GM21423 (cell line): ENCODE measurements around the gene AHI1.

Experiments used
- ATAC-seq: cut with Tn5 transposase; IDR thresholded peaks from one replicate; pipeline ENCODE4 v1.9.1; 2021; ENCODE audit warnings: mild to moderate bottlenecking, moderate library complexity; ENCODE audit not compliant: unreplicated experiment

AHI1 gene

DNA sequence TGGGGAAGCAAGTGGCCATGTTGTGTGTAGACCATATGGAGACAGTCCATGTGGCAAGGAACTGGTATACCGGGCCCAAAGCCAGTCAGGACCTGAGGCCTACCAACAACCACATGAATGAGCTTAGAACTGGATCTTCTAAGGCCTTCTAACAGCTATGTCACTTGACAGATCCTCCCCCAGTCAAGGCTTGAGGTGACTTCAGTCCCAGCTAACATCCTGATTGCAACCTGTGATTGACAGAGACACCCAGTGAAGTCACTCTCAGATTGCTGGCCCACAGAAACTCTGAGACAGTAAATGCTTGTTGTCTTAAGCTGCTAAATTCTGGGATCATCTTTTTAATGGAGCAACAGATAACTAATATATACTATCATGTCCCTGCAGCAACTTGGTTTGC is 32.9 kb downstream of the AHI1 start:
- peak; percentile 68 for ATAC-seq

- ATAC-seq, result no peak
Measured at GRCh38 chr6:135461208-135461607, 36.3 kb downstream of the AHI1 start.

- ATAC-seq, result no peak
Measured at GRCh38 chr6:135458051-135458450, 39.5 kb downstream of the AHI1 start.

GRCh38 chr6:135451617-135452190 is 45.8 kb downstream of the AHI1 start:
- no peak for ATAC-seq

- ATAC-seq, result no peak
Measured at GRCh38 chr6:135449246-135449645, 48.3 kb downstream of the AHI1 start.

GRCh38 chr6:135440087-135440792 is 57.3 kb downstream of the AHI1 start:
- ATAC-seq, result peak; percentile 77

DNA sequence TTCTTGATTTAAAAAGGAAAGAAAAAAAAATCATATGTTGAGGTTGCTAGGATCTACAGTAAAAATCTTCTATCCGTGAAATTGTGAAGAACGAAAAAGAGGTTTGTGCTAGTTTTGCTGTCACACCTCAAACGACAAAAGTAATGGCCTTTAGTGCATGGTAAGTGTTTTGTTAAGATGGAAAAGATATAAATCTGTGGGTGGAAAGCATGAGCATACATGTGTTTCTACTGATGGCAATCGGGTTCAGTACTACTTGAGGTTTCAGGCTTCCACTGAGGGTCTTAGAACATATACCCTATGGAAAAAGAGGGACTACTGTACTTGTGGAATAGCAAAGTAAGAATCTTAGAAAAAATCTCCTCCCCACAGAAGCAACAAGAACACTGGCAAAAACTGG is 58.0 kb downstream of the AHI1 start:
- no peak for ATAC-seq

GRCh38 chr6:135438907-135439535 is 58.5 kb downstream of the AHI1 start:
- ATAC-seq, result no peak

DNA sequence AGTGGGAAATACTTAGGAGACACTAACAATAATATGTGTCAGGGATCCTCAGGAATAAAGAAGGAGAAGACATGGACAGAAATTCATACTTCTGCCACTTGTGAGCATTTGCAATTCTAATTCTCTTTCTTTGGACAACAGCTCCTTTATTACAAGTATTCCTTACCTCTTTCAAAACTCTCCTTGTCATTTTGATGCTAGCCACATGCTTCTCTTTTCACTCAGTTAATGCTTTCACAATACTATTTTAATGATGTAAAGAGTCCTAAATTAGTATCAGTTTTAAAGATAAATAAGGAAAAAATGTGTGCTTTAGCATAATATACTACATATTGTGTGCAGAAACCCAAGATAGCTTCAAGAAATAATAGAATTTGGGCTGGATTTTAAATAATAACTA is 62.5 kb downstream of the AHI1 start:
- no peak for ATAC-seq

- peak; percentile 58 for ATAC-seq
Measured at GRCh38 chr6:135434095-135434494, 63.4 kb downstream of the AHI1 start.

DNA sequence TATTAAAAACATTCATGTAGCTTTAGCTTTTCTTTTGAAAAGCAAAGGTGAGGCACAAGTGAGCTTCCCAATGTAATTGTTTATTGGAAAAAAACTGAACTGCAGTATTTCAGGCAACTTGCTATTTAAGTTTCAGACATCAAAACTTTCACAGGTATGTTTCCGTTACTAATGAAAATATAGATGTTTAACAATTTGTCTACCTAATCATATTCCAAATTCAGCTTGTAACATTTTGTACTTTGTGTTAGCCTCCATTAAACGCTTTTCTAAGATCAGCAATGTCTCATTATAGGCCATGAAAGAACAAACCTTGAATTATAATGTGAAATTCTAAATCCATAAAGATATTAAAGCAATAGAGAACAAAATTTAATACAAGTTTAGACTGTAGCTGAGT is 69.5 kb downstream of the AHI1 start:
- ATAC-seq, result no peak

DNA sequence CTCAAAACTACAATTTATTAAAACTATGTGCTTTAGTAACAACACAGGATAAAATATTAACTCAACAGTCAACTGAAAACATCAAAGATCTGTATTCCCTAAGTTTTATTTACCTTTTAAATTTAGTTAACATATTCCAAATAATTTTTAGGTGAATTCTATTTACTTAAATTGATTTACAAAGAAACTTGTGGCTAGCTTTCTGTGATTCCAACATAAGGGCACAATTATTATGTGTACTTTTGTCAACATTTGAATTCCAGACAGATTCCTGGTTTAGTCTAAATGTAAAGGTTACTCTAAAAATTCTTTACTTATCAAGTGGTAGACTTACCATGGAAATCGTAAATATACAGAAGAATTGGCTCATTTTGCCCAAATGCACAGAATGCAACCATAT is 70.7 kb downstream of the AHI1 start:
- no peak for ATAC-seq

DNA sequence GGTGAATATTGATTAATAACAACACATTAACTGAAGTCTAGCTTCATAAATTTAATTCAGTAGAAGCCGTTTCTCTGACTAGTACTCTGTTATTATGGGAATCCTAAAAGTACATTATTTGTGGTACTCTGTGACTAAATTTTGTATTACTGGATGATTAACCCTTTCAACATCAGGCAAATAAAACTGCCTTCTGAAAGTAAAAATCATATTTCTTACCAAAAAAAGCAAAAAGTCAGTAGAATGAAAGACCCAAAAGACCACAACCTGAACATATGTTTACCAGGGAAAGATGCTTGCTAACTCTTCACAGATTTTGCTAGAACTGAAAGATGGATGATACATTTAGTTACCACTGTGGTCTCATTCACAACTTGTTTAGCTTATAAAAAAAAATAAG is 73.2 kb downstream of the AHI1 start:
- ATAC-seq, result no peak

DNA sequence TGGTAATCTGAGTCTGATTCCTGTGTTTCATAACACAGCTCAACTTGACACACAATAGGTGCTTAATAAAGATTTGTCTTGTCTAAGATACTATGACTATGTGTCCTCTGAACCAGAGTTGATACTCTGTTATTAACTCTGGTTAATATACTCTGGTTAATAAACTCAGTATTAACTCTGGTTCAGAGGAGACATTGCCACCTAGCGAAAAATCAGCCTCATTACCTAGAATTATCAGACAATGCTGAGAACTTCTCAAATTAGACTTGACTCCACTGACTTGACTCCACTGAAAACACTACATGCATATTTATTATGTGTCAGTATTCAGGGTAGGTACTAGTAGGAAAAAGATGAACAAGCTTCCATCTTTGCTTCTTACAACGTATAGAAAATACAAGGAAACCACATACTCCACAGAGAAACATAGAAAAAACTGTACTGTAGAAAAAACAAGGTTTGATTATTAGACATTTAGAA is 73.9 kb downstream of the AHI1 start:
- ATAC-seq, result peak; percentile 76

GRCh38 chr6:135419162-135419561 is 78.4 kb downstream of the AHI1 start:
- ATAC-seq, result no peak

GRCh38 chr6:135418040-135418760 is 79.3 kb downstream of the AHI1 start:
- no peak for ATAC-seq

DNA sequence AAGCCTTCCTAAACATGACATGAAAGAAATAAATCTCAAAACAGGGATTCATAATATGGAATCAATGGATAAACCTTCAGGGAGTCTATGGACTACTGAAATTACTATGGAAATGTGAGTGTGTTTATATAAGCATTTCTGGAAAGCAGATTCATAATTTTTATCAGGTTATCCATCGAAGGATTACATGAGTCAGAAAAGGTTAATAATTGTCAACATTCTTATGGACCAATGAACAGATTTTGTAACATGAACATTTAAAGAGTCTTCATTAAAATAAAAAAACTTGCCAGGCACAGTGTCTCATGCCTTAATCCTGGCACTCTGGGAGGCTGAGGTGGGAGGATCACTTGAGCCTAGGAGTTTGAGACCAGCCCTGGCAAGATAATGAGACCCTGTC is 84.8 kb downstream of the AHI1 start:
- no peak for ATAC-seq

- ATAC-seq, result no peak
Measured at GRCh38 chr6:135411849-135412248, 85.7 kb downstream of the AHI1 start.

DNA sequence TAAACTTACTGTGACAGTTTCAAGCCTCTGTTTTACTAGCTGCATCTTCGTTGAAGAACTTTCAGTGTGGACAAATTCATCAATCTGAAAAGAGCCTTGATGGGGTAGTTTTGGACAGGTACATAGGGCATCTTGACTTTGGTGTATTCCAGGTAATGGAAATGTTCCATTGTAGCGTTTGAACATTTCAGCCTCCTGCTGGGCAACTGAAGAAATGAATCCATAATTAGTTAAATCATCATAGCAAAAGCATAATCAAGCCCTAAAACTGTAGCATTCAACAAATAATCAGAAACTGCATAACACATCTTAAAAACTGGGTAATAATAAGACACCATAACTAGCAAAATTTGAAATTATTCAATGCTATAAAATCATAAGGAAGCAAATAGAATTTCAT is 86.2 kb downstream of the AHI1 start:
- no peak for ATAC-seq

DNA sequence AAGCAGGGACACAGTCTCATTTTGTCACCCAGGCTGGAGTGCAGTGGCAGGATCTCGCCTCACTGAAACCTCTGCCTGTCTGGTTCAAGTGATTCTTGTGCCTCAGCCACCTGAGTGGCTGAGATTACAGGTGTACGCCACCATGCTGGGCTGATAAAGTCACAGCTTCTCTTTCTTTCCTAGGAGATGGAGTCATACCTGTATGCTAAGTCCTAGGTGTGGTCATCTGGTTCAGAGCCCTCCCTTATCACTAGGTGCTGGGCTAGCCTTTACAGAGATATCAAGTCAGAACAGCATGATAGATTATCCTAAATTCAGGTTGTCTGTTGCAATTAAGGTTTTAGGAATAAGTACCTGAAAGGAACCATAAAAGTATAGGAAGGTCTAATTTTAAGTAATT is 86.7 kb downstream of the AHI1 start:
- no peak for ATAC-seq

GRCh38 chr6:135403584-135403983 is 94.0 kb downstream of the AHI1 start:
- ATAC-seq, result no peak

GRCh38 chr6:135402311-135402710 is 95.2 kb downstream of the AHI1 start:
- no peak for ATAC-seq
